HG03460 (cell line): ENCODE data around the gene SAP30L.

Experiments used
- ATAC-seq: cut with Tn5 transposase; IDR thresholded peaks from one replicate; pipeline ENCODE4 v1.9.1; 2021; ENCODE audit not compliant: unreplicated experiment

SAP30L gene

GRCh38 chr5:154506049-154506715, 60.4 kb downstream of the SAP30L start:
- no peak for ATAC-seq

- ATAC-seq, result no peak
These were observed 60.9 kb downstream of the SAP30L start for GRCh38 chr5:154506716-154507080.

DNA sequence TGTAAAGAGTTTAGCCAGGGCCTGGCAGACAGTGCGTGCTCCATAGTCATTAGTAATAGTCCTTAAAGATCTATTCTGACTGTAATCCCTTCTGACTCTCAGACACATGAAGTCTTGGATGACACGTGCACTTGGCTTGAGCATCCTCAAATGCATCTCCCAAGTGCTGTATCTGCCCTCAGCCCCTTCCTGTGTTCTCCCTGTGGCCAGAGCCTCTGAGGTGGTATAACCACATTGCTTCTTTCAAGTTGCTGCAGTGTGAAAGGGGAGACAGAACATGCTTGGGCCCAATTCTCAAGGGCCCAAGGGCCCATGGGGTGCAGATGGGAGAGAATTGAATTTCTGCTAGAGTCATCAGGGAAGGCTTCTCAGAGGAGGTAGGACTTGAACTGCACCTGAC, 62.3 kb downstream of the SAP30L start:
- ATAC-seq, result no peak

- ATAC-seq, result no peak
These were observed 64.2 kb downstream of the SAP30L start for GRCh38 chr5:154509784-154510555.
